Natural killer cell (primary cell): ENCODE measurements around the gene EREG. TPM values are rescaled to one million over a fixed set of nuclear protein-coding genes. Genes with fewer than 3 reads are reported as not detected.

ENCODE experiments used
- ATAC-seq, 3 donors: fragments of 150-1000 bp in 2 of 3; fragments of 200-7000 bp in 1 of 3; cut with Tn5 transposase; 1 replicate in 1 of 3; 2 replicates in 2 of 3; pipeline ENCODE4 v1.10.0; 2021; ENCODE audit warnings: mild to moderate bottlenecking in 2 of 3, moderate library complexity in 2 of 3
- DNase-seq, 2 donors: peaks; one replicate each; pipeline versions ENCODE4 v3.0.0 to v3.0.0-alpha.2; 2013 to 2021; ENCODE audit warnings: mixed read lengths in 1 of 2
- H3K27ac ChIP-seq: one replicate; pipeline ENCODE4 v1.5.1; 2013; ENCODE audit warnings: mild to moderate bottlenecking, low read length
- H3K27me3 ChIP-seq: one replicate; pipeline ENCODE4 v1.6.1; 2013; ENCODE audit warnings: low read length; ENCODE audit not compliant: control insufficient read depth, insufficient read depth
- H3K36me3 ChIP-seq: one replicate; pipeline ENCODE4 v1.6.1; 2013; ENCODE audit warnings: low read length; ENCODE audit not compliant: control insufficient read depth, insufficient read depth
- H3K4me1 ChIP-seq: one replicate; pipeline ENCODE4 v1.6.1; 2013; ENCODE audit warnings: low read length; ENCODE audit not compliant: control insufficient read depth, insufficient read depth
- H3K4me3 ChIP-seq: one replicate; pipeline ENCODE4 v1.5.1; 2013; ENCODE audit warnings: low read length
- H3K9me3 ChIP-seq: one replicate; pipeline ENCODE4 v1.6.1; 2013; ENCODE audit warnings: low read length; ENCODE audit not compliant: control insufficient read depth, insufficient read depth
- H3K27ac Mint-ChIP-seq, 2 donors: one replicate each; pipeline ENCODE4 v1.8.0; 2022; ENCODE audit warnings: mild to moderate bottlenecking in 2 of 2, mixed read lengths in 2 of 2, moderate library complexity in 1 of 2
- H3K27me3 Mint-ChIP-seq, 2 donors: one replicate each; pipeline ENCODE4 v1.8.0; 2022; ENCODE audit warnings: low read depth in 2 of 2, mixed read lengths in 2 of 2
- H3K36me3 Mint-ChIP-seq: one replicate; pipeline ENCODE4 v1.8.0; 2022; ENCODE audit warnings: mixed read lengths
- H3K4me1 Mint-ChIP-seq, 2 donors: one replicate each; pipeline ENCODE4 v1.8.0; 2022; ENCODE audit warnings: mixed read lengths in 2 of 2
- H3K4me3 Mint-ChIP-seq: one replicate; pipeline ENCODE4 v1.8.0; 2022; ENCODE audit warnings: mild to moderate bottlenecking, moderate library complexity, mixed read lengths
- H3K9me3 Mint-ChIP-seq, 2 donors: one replicate each; pipeline ENCODE4 v1.8.0; 2022; ENCODE audit warnings: mixed read lengths in 2 of 2
- CTCF ChIP-seq: fragments of 200-600 bp; IDR thresholded peaks from one replicate; pipeline ENCODE4 v1.8.0; 2022; ENCODE audit warnings: antibody characterized with exemption
- WGBS: methylation state at CpG from one replicate; pipeline ENCODE4 v1.1.7; 2013; ENCODE audit warnings: missing lambda C conversion rate; ENCODE audit not compliant: insufficient coverage; 5-methylcytosine and 5-hydroxymethylcytosine counted together
- intact Hi-C: fragments of 100-400 bp; cut with micrococcal nuclease; formaldehyde crosslinking; loops from one replicate; pipeline ENCODE4 v1.14.2; 2022
- total RNA-seq, 4 donors: library from RNA; stranded (reverse); fragments of 120-200 nt in 1 of 4; gene quantifications; one replicate each; pipeline versions ENCODE4 v1.2.3 to v1.2.4, GENCODE V29; 2013 to 2022

EREG gene
- total RNA-seq, 3 donors from 2014 or later (not counting 1 experiment from before 2014, with no cell fraction given), result 2.3 to 23.3 (median 6.4) TPM

GRCh38 chr4:74407891-74408290, 42.9 kb downstream of the EREG start:
- no peak for ATAC-seq

GRCh38 chr4:74408639-74409038, 43.7 kb downstream of the EREG start:
- intact Hi-C loops, result no loop called here
- ATAC-seq, result no peak
- no peaks in the 10 kb centered on the region for H3K36me3 Mint-ChIP-seq

More at GRCh38 chr4:74407891-74408290, 42.9 kb downstream of the EREG start:
- Histone ChIP-seq H3K4me3 (no peak overlapping the region), H3K36me3 (no peaks in the 10 kb centered on the region), H3K27me3 (no peaks in the 10 kb centered on the region), H3K9me3 (no peaks in the 10 kb centered on the region), H3K27ac (no peak overlapping the region), H3K4me1 (no peaks in the 10 kb centered on the region)
- Mint-ChIP-seq H3K4me1 (no peaks in the 10 kb centered on the region), H3K27ac (no peak overlapping the region), H3K4me3 (no peak overlapping the region), H3K36me3 (no peaks in the 10 kb centered on the region), H3K9me3 (no peaks in the 10 kb centered on the region), H3K27me3 (no peaks in the 10 kb centered on the region)
- no peak for DNase-seq
- TF ChIP-seq CTCF, result no peak
- intact Hi-C loops, result no loop called here

GRCh38 chr4:74410272-74410671, 45.3 kb downstream of the EREG start:
- Mint-ChIP-seq H3K9me3 (no peaks in the 10 kb centered on the region), H3K36me3 (no peaks in the 10 kb centered on the region), H3K4me1 (no peaks in the 10 kb centered on the region), H3K4me3 (no peak overlapping the region), H3K27ac (no peak overlapping the region), H3K27me3 (peaks cover 3 to 7% of the 10 kb centered on the region in 2 donors)
- ATAC-seq, result no peak
- H3K27me3 ChIP-seq, result no peaks in the 10 kb centered on the region
- H3K27ac ChIP-seq, result no peak overlapping the region
- no peak overlapping the region for H3K4me3 ChIP-seq
- no peak for TF ChIP-seq CTCF
- no peaks in the 10 kb centered on the region for H3K36me3 ChIP-seq
- no peaks in the 10 kb centered on the region for H3K4me1 ChIP-seq
- 84% methylated on average over 2 of the region's 2 CpGs for WGBS
- no peak for DNase-seq
- no peaks in the 10 kb centered on the region for H3K9me3 ChIP-seq
- intact Hi-C loops, result no loop called here

More at GRCh38 chr4:74408639-74409038, 43.7 kb downstream of the EREG start:
- H3K27me3 Mint-ChIP-seq, result peaks cover 0 to 3% of the 10 kb centered on the region in 2 donors
- H3K27ac Mint-ChIP-seq, result no peak overlapping the region
- no peak for DNase-seq
- H3K4me3 Mint-ChIP-seq, result no peak overlapping the region
- no peak for TF ChIP-seq CTCF
- no peaks in the 10 kb centered on the region for H3K36me3 ChIP-seq
- no peaks in the 10 kb centered on the region for H3K9me3 Mint-ChIP-seq
- H3K27ac ChIP-seq, result no peak overlapping the region
- no peak overlapping the region for H3K4me3 ChIP-seq
- H3K9me3 ChIP-seq, result no peaks in the 10 kb centered on the region
- no peaks in the 10 kb centered on the region for H3K4me1 ChIP-seq
- H3K27me3 ChIP-seq, result no peaks in the 10 kb centered on the region
- H3K4me1 Mint-ChIP-seq, result no peaks in the 10 kb centered on the region
- 86% methylated on average over 3 of the region's 3 CpGs for WGBS

- no peaks in the 10 kb centered on the region for H3K36me3 Mint-ChIP-seq
- no peak for DNase-seq
Observed at GRCh38 chr4:74412225-74412624, 47.3 kb downstream of the EREG start.

More at GRCh38 chr4:74412225-74412624, 47.3 kb downstream of the EREG start:
- Mint-ChIP-seq H3K27me3 (peaks cover 3 to 7% of the 10 kb centered on the region in 2 donors), H3K4me1 (no peaks in the 10 kb centered on the region), H3K4me3 (no peak overlapping the region), H3K9me3 (no peaks in the 10 kb centered on the region), H3K27ac (no peak overlapping the region)
- Histone ChIP-seq H3K36me3 (no peaks in the 10 kb centered on the region), H3K27ac (no peak overlapping the region), H3K4me3 (no peak overlapping the region), H3K27me3 (no peaks in the 10 kb centered on the region), H3K9me3 (no peaks in the 10 kb centered on the region), H3K4me1 (no peaks in the 10 kb centered on the region)
- ATAC-seq, result no peak
- TF ChIP-seq CTCF, result no peak
- intact Hi-C loops, result no loop called here
